Upper lobe of left lung (tissue), 6 donors: Measurements from ENCODE around the gene GLS2. TPM values are rescaled to one million over a fixed set of nuclear protein-coding genes. Genes with fewer than 3 reads are reported as not detected.
A peak's percentile ranks its signal among the peaks of the same experiment; 100 is the strongest.

Experiments used
- ATAC-seq, 2 donors: fragments of 200-7000 bp; cut with Tn5 transposase; one replicate each; pipeline ENCODE4 v1.9.1; 2022; ENCODE audit warnings: mild to moderate bottlenecking in 2 of 2, moderate library complexity in 2 of 2; ENCODE audit not compliant: low FRiP score in 2 of 2
- DNase-seq, 2 donors: peaks; one replicate each; pipeline ENCODE4 v3.0.0-alpha.2; 2019 to 2020
- H3K27ac ChIP-seq, 4 donors: fragments of 200-600 bp; sonication (generic); one replicate each; pipeline ENCODE4 v1.5.1; 2016 to 2019
- H3K27me3 ChIP-seq, 4 donors: fragments of 200-600 bp; sonication (generic); one replicate each; pipeline ENCODE4 v1.5.1; 2017 to 2019
- H3K36me3 ChIP-seq, 4 donors: fragments of 200-600 bp; sonication (generic); one replicate each; pipeline ENCODE4 v1.5.1; 2016 to 2019
- H3K4me1 ChIP-seq, 4 donors: fragments of 200-600 bp; sonication (generic); one replicate each; pipeline ENCODE4 v1.5.1; 2018 to 2019
- H3K4me3 ChIP-seq, 4 donors: fragments of 200-600 bp; sonication (generic); one replicate each; pipeline ENCODE4 v1.5.1; 2017 to 2019; ENCODE audit warnings: mild to moderate bottlenecking in 2 of 4, moderate library complexity in 1 of 4
- H3K9me3 ChIP-seq, 4 donors: fragments of 200-600 bp; sonication (generic); one replicate each; pipeline ENCODE4 v1.5.1; 2018 to 2019
- CTCF ChIP-seq, 6 experiments: fragments of 450-650 bp in 4 of 6; fragments of 200-600 bp in 2 of 6; sonication (generic) in 2 of 6; IDR thresholded peaks; one replicate each; pipeline ENCODE4 v1.5.1; 2016 to 2019; ENCODE audit warnings: antibody characterized with exemption in 6 of 6
- EP300 ChIP-seq, 4 donors: sonication (generic); formaldehyde crosslinking; IDR thresholded peaks; one replicate each; pipeline ENCODE4 v1.5.1; 2017; ENCODE audit warnings: antibody characterized with exemption in 4 of 4, control low read depth in 2 of 4
- POLR2A ChIP-seq, 4 donors: fragments of 450-650 bp; IDR thresholded peaks; one replicate each; pipeline ENCODE4 v1.5.1; 2016 to 2017; ENCODE audit warnings: antibody characterized with exemption in 4 of 4, mild to moderate bottlenecking in 2 of 4
- POLR2AphosphoS5 ChIP-seq, 2 donors: sonication (generic); formaldehyde crosslinking; IDR thresholded peaks; one replicate each; pipeline ENCODE4 v1.5.1; 2017; ENCODE audit warnings: antibody characterized with exemption in 2 of 2
- WGBS, 2 donors: methylation state at CpG; one replicate each; pipeline ENCODE4 v1.1.5; 2017 to 2018; 5-methylcytosine and 5-hydroxymethylcytosine counted together
- total RNA-seq, 6 donors: library from RNA; depleted of rRNA in 4 of 6; stranded (reverse); fragments of >200 nt in 4 of 6; gene quantifications; one replicate each; pipeline versions ENCODE4 v1.1.0 to v1.2.1, GENCODE V29; 2016 to 2021
- donor health status: DM: no; HTN: no; CAD: no; lungs with moderate emphysema.
- donor health status: DM: no; HTN: yes; CAD: no; lungs with severe emphysema.

GLS2 gene
- total RNA-seq, 6 donors from 2014 or later, result 2.0 to 11.6 (median 5.0) TPM

GRCh38 chr12:56528846-56529245 lies 40.9 kb upstream of the GLS2 start:
- Histone ChIP-seq H3K27me3 (no peaks in the 10 kb centered on the region), H3K27ac (peak overlapping the region in 3 of 4 donors; percentile 84 to 94 (median 91)), H3K4me3 (no peak overlapping the region), H3K4me1 (peaks cover 50 to 92% (median 62%) of the 10 kb centered on the region in 4 donors), H3K36me3 (peaks cover 0 to 10% (median 0%) of the 10 kb centered on the region in 4 donors), H3K9me3 (no peaks in the 10 kb centered on the region)
- ATAC-seq (no peak), DNase-seq (no peak)
- TF ChIP-seq EP300 (IDR thresholded peaks at IDR 0.05), result no peak
- no peak for TF ChIP-seq CTCF (IDR thresholded peaks at IDR 0.05)
- no peak for TF ChIP-seq POLR2AphosphoS5 (IDR thresholded peaks at IDR 0.05)
- TF ChIP-seq POLR2A (IDR thresholded peaks at IDR 0.05), result no peak
- WGBS, 2 donors, result 70 to 76% methylated on average over 1 of the region's 1 CpG

- peak overlapping the region; percentile 84 to 94 (median 88) for H3K27ac ChIP-seq
- H3K4me1 ChIP-seq, result peaks cover 52 to 79% (median 54%) of the 10 kb centered on the region in 4 donors
- H3K27me3 ChIP-seq, result no peaks in the 10 kb centered on the region
- H3K9me3 ChIP-seq, result no peaks in the 10 kb centered on the region
- ATAC-seq, result no peak
- no peaks in the 10 kb centered on the region for H3K36me3 ChIP-seq
- TF ChIP-seq POLR2A (IDR thresholded peaks at IDR 0.05), result no peak
- TF ChIP-seq POLR2AphosphoS5 (IDR thresholded peaks at IDR 0.05), result no peak
- H3K4me3 ChIP-seq, result peak overlapping the region; percentile 45 to 61 (median 54)
- no peak for DNase-seq
- WGBS, 2 donors, result 17 to 35% methylated on average over 4 of the region's 4 CpGs
These were observed 34.6 kb upstream of the GLS2 start for GRCh38 chr12:56522411-56523193.

- DNase-seq (peak in 1 of 2 donors; percentile 93), ATAC-seq (peak; percentile 95 to 97)
- WGBS, 2 donors, result 2% methylated on average over 11 to 15 of the region's 15 CpGs
- TF ChIP-seq CTCF (IDR thresholded peaks at IDR 0.05), result no peak
- TF ChIP-seq POLR2AphosphoS5 (IDR thresholded peaks at IDR 0.05), result peak in 1 of 2 donors; percentile 61
- peak in 1 of 4 donors; percentile 15 for TF ChIP-seq POLR2A (IDR thresholded peaks at IDR 0.05)
- peak in 1 of 4 donors; percentile 64 for TF ChIP-seq EP300 (IDR thresholded peaks at IDR 0.05)
- Histone ChIP-seq H3K36me3 (no peaks in the 10 kb centered on the region), H3K27me3 (no peaks in the 10 kb centered on the region), H3K9me3 (no peaks in the 10 kb centered on the region), H3K27ac (peak within 1 kb of the TSS; percentile 84 to 94 (median 88)), H3K4me1 (peaks cover 46 to 71% (median 47%) of the 10 kb centered on the region in 4 donors), H3K4me3 (peak within 1 kb of the TSS; percentile 45 to 61 (median 54))
These were observed 33.8 kb upstream of the GLS2 start, which contains the start of gene RBMS2 for GRCh38 chr12:56521590-56522371. Gene RBMS2, plus strand, starts transcription at chr12:56521820. Its CDS starts 204 bp downstream, at chr12:56522024.

GRCh38 chr12:56521209-56521589 lies 33.2 kb upstream of the GLS2 start:
- peak in 1 of 2 donors; percentile 85 for DNase-seq
- WGBS, 2 donors, result 21 to 29% methylated on average over 8 of the region's 8 CpGs
- TF ChIP-seq CTCF (IDR thresholded peaks at IDR 0.05) (no peak), POLR2AphosphoS5 (IDR thresholded peaks at IDR 0.05) (peak in 1 of 2 donors; percentile 25)
- H3K4me3 ChIP-seq, result peak overlapping the region in 3 of 4 donors; percentile 53 to 61 (median 54)
- peak; percentile 45 to 48 for ATAC-seq
- H3K4me1 ChIP-seq, result peaks cover 42 to 65% (median 44%) of the 10 kb centered on the region in 4 donors
- H3K27me3 ChIP-seq, result no peaks in the 10 kb centered on the region
- H3K9me3 ChIP-seq, result no peaks in the 10 kb centered on the region
- H3K27ac ChIP-seq, result peak overlapping the region; percentile 84 to 94 (median 88)
- no peaks in the 10 kb centered on the region for H3K36me3 ChIP-seq

GRCh38 chr12:56520506-56520905 lies 32.5 kb upstream of the GLS2 start:
- TF ChIP-seq EP300 (IDR thresholded peaks at IDR 0.05) (no peak), POLR2A (IDR thresholded peaks at IDR 0.05) (no peak), POLR2AphosphoS5 (IDR thresholded peaks at IDR 0.05) (no peak), CTCF (IDR thresholded peaks at IDR 0.05) (no peak)
- no peak for DNase-seq
- Histone ChIP-seq H3K4me3 (peak overlapping the region in 3 of 4 donors; percentile 53 to 61 (median 54)), H3K4me1 (peaks cover 36 to 58% (median 39%) of the 10 kb centered on the region in 4 donors), H3K27me3 (no peaks in the 10 kb centered on the region), H3K9me3 (no peaks in the 10 kb centered on the region), H3K27ac (peak overlapping the region; percentile 84 to 94 (median 88)), H3K36me3 (no peaks in the 10 kb centered on the region)
- peak in 1 of 2 donors; percentile 48 for ATAC-seq
- 8 to 25% methylated on average over 1 of the region's 1 CpG for WGBS, 2 donors
